Superior temporal gyrus (tissue), 1 donor: ENCODE results near the gene PTPRN2.

Source experiments
- DNase-seq: peaks from one replicate; pipeline ENCODE4 v3.0.0-alpha.2; 2016; ENCODE audit errors: extremely low spot score

The PTPRN2 gene

GRCh38 chr7:158576050-158576762, 11.4 kb downstream of the PTPRN2 start:
- no peak for DNase-seq

DNA sequence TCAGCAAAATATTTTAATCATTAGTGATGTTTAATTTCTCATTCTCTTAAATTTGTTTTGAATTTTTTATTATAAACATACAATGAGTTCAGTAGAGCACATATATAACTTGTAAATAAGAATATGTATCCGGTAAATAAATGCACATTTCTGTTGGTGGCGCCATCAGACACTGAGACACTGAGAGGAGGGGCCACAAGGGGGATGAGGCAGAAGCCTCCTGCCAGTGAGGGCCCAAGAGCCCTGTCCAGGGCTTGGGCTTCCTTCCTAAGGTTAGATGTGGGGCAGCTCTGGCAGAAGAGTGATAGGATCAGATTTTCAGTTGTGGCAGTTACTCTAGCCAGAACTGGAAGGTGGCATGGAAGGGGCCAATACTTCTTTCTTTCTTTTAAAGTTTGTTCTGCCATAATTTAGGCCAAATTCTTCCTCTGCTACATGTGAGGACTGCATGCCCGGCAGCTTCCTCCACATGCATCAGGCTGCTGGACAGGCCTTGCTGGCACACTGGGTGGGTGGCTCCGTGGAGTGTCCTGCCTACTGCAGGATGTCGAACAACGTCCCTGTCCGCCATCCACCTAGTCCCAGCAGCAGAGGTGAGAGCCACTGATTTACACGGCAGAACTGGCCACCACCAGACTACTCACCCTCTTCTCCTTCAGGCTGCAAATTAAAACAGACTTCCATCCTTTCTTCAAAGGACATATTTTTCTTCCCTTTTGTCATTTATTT, 13.2 kb downstream of the PTPRN2 start:
- DNase-seq: no peak

DNA sequence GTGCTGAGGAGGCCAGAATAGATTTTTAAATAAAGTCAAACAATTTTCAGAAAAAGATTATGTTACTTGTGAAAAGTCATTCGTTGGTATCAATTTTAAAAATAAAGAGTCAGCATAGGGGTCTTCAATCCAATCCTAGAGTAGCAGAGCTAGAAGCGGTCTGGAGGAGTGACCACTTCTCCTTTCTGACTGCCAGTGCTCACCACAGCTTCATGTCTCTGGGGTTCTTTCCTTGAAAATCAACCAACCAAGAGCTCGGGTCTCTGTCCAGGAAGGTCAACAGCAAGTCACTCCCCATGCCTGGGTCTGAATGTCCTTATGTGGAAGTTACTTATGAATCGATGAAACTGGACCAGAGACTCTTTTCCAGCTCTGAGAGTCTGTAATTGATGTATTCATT, 14.3 kb downstream of the PTPRN2 start:
- DNase-seq: no peak

DNA sequence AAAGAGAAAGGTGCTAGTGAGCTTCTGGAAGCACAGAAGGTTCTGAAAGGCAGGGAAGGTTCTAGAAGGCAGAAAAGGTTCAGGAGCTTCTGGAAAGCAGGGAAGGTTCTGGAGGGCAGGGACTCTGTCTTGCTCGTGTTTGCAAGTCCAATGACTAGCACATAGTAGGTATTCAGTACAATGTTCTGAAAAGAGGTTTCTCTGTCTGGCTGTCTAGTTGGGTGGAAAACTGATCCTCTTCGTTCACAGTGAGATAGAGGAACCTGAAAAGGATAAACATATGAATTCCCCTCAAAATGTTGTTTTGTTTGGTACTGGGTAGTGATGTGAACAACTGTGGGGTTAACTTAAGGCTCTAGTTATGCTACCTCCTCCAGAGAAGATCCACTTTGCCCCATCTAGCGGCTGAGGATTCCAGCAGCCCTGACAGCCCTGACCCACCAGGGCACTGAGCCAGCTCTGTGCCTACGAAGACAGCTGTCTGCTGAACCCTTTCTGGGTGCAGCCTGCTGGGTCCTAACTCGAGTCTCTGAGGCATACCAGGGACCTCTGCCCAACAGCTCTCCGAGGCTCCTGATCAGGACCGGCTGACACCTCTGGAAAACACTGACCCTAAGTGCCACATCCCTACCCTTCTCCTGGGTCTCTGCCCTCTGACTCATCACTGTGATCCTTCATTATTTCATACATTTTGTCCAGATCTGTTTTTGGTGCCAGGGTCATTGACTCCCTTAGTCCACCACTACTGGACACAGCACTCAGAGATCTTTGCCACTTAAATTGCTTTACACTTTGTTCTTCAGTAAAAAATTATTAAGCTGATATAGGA, 15.4 kb downstream of the PTPRN2 start:
- DNase-seq: no peak

- DNase-seq: no peak
Observed at GRCh38 chr7:158570449-158571170, 17.0 kb downstream of the PTPRN2 start.

DNA sequence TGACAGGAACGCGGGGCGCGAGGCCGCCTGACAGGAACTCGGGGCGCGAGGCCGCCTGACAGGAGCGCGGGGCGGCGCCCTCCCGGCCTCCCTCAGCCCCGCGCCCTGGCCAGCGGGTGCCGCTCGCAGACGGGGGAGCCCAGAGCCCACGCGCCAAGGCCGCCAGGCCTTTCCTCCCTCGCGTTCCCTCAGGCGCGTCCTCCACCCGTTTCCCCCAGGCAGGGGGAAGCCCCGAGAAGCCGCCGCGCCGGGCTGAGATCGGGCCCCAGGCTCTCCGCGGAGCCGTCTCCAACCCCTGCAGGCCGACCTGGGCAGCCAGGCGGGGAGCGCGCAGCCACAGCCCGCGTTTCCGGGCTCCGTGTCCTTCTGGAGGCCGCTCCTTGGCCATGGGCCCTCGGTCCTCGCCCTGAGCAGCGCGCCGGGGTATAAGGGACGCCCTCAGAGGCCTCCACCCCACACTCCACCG, 17.7 kb downstream of the PTPRN2 start:
- DNase-seq: no peak

DNA sequence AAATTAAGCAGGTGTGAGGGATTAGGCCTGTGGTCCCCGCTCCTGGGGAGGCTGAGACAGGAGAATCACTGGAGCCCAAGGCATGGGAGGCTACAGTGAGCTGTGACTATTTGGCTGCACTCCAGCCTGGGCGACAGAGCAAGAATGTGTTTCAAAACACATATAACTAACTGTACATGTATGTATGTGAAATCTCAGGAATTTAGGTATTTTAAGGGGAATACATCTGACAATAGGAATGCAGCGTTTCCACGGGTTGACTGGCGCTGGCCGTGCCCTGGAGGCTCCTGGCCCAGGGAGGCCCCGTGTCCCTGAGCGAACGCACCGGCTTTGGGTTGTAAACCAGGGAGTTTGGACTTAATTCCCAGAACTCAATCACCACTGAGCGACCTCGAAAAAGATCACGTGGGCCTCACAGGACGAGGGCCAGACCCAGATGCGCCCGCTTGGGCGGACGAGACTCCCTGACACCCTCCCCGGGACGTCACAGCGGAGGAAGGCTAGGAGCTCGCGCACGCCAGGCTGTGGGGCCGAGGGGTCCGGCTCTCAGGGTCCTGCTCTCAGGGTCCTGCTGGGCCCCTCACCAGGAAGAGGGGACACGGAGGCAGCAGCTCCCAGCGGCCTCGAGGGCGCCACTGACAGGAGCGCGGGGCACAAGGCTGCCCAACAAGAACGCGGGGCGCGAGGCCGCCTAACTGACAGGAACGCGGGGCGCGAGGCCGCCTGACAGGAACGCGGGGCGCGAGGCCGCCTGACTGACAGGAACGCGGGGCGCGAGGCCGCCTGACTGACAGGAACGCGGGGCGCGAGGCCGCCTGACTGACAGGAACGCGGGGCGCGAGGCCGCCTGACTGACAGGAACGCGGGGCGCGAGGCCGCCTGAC, 18.4 kb downstream of the PTPRN2 start:
- DNase-seq: no peak

GRCh38 chr7:158567153-158567603, 20.4 kb downstream of the PTPRN2 start:
- no peak for DNase-seq

DNA sequence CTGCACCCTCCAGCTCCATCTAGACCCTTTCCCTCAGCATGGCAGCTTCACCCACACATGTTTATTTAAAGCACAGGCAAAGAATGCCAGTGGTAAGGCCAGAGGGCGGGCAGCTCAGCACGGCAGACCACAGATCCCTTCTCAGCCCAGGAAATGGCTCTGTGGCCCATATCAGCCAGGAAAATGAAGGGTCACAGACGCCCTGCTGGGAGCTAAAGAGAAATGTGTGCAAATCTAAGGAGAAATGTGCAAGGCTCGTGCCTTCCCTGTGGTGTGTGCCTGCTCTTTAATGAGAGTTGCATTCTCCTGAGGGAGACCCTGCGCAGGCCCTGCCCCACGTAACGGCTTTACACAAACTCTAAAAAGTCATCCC, 23.0 kb downstream of the PTPRN2 start:
- DNase-seq: no peak

- no peak for DNase-seq
Observed at GRCh38 chr7:158563911-158564662, 23.5 kb downstream of the PTPRN2 start.

DNA sequence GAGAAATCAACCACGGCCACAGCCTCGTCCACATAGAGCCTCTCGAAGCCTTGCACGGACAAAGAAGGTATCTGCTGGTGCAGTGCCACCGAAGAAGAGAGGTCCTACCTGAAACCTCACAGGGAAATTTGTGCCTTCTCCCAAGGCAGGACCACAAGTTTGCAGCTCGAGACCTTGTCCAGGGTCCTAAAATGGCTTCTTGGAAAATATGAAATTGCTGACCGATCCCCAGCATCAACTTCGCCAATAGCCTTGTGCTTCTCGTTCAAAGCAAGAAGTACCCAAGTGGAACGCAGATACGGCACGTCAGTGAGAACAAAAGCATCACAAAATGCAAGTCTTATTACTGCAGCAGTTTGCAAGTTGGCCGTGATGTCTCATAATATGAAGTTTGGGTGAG, 24.6 kb downstream of the PTPRN2 start:
- DNase-seq: no peak

DNA sequence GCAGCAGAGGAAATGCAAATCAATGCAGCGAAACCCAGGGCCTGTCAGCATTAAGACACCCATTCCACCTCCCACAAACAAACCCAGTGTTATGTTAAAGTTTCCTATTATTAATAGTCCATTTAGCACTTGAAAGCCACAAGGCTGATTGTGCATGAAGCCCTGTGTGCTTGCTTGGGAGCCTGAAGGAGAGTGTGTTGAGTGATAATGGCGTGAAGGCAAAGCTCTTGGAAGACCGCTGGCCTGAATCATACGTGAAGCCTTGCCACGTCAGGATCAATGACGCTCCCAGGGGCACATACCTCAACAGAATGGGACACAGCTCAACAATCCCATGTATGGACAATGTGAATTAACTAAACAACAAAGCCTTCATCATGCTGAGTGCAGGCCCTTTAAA, 25.1 kb downstream of the PTPRN2 start:
- no peak for DNase-seq

DNA sequence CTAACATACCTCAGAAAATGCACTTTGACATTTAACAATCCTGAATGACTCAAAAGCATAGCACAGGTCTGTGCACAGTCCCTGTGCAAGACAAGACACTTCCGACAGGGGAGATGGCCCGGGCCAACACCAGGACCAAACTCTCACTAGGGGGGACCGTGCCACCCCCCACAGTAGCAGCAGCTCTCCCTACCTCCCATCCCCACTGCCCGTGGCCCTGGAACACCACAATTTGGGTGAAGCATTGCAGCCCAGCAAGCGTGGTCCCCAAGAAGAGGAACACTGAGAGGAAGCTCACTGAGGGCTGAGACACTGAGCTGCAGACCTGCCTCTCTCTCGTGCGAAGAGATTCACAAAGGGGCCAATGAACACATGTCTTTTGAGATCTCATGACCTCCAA, 26.0 kb downstream of the PTPRN2 start:
- DNase-seq: no peak

DNA sequence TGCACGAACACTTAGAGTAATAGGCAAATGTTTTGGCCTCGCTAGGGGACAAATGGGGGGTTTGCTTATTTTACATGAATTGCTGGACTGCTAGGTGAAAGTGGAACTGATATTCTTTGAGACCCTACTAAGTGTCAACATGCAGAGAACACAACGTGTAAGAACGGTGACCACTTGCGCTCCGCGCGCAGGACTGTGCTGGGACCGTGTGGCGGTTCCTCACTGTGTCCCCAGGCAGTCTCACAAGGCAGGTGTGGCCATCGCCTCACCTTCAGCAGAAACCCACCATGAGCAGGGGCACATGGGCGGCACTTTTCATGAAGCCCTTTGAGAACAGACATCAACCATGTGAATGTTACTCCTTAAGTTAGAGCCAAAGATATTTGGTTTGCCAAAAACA, 27.2 kb downstream of the PTPRN2 start:
- no peak for DNase-seq

DNA sequence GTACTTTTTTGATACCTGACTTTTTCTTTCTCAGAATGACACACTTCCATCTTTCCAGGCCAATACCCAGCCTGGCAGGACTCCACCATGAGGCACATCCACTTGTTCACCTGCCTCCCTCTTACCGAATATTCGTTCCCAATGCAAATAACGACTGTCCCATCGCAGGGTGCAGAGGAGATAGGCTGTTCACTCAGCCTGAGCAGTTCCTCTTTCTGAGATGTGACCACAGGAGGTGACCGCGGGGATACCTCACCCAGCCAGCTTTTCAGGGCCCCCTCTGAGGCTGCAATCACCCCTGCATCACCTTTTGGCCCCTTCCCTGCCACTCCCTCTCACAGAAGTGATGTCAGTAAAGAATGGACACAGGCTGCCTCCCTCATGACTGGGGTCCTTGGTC, 28.3 kb downstream of the PTPRN2 start:
- no peak for DNase-seq

- DNase-seq: no peak
Observed at GRCh38 chr7:158558816-158559215, 28.8 kb downstream of the PTPRN2 start.

DNA sequence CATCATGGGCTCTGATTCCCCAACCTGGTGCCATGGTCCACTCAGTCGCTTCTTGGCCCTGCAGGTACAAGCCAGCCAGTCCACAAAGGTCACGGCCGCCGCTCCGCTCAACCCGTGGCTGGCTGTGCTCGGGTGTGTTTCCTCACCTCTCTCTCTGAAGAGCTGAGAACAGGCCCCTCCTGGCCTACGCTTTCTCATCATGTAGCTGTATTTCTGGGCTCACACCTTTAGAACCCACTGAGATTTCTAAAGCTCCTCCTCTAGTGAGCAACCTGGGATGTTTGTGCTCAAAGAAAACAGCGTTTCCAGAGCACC, 30.2 kb downstream of the PTPRN2 start:
- no peak for DNase-seq

- DNase-seq: no peak
Observed at GRCh38 chr7:158556721-158557440, 30.7 kb downstream of the PTPRN2 start.

DNA sequence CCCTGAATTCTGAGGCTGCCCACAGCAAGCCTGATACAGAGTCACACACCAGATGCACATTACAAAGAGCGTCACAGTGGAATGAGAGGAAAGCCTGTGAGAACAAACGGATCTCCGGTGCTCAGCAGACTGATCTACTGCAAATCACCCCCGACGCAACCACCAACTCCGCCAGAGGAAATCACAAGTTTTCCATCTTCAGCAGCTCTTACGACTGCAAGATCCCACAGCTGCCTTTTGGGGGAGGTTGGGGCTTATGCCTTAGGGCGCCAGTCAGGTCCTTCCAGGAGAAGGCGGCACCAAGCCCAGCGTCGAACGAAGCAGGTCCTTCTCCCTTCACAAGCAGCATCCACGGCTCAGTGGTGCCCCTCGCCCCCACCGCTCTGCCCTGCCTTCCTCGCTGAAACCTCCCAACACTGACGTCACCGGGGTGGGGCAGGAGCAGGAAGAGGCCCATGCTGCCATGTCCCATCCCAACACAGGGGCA, 32.5 kb downstream of the PTPRN2 start:
- DNase-seq: no peak
